HepG2 (cell line): ENCODE results near the gene P2RX5. TPM values are rescaled to one million over a fixed set of nuclear protein-coding genes. Genes with fewer than 3 reads are reported as not detected.

Experiments used
- ATAC-seq: fragments of 200-7000 bp; cut with Tn5 transposase; 3 replicates; pipeline ENCODE4 v1.9.1; 2020; ENCODE audit warnings: mild to moderate bottlenecking, moderate library complexity
- BruUV-seq: library from RNA; stranded (reverse); fragments of 400-500 nt; replicated peaks from 2 replicates; lab custom pipeline; 2021; lab: Mats Ljungman, UMichigan
- CTCF ChIA-PET: fragments of 300-600 bp; formaldehyde crosslinking; extraction: SDS; loops from one replicate; lab custom pipeline; 2021; ENCODE audit warnings: low total read pairs, inconsistent platforms, low intra/inter-chr PET ratio; lab: Yijun Ruan, JAX
- POLR2A ChIA-PET: fragments of 350-600 bp; sonication (Branson Sonifier 250); formaldehyde crosslinking; loops from one replicate; lab custom pipeline; 2020; ENCODE audit warnings: antibody characterized with exemption, inconsistent platforms; lab: Yijun Ruan, JAX
- DNase-seq: peaks from one replicate; pipeline ENCODE4 v3.0.0-alpha.2; 2015; ENCODE audit warnings: low spot score
- FAIRE-seq: peaks from 3 replicates; lab custom pipeline; 2011; peaks lifted over from hg19 to GRCh38; lab: Jason Lieb, UNC
- H2AFZ ChIP-seq: one replicate; pipeline ENCODE4 v1.6.1; 2011; ENCODE audit warnings: low read length, inconsistent platforms
- H3K27ac ChIP-seq: fragments of 300-600 bp; 3 replicates; pipeline ENCODE4 v1.8.0; 2011; ENCODE audit warnings: mixed run types, mild to moderate bottlenecking, mixed read lengths, low read length, inconsistent platforms; ENCODE audit not compliant: insufficient read depth; ENCODE audit errors: extremely low read length
- H3K27me3 ChIP-seq, 2 experiments: fragments of 200-600 bp in 1 of 2; 2 replicates in 1 of 2; 3 replicates in 1 of 2; pipeline versions ENCODE4 v1.6.0 to v1.8.0; 2011; ENCODE audit warnings: low read length in 2 of 2, mild to moderate bottlenecking in 2 of 2, moderate library complexity in 2 of 2, inconsistent platforms in 1 of 2; ENCODE audit not compliant: insufficient read depth in 2 of 2, control insufficient read depth in 1 of 2
- H3K36me3 ChIP-seq, 2 experiments: fragments of 200-600 bp in 1 of 2; replicated peaks in 1 of 2; 2 replicates in 1 of 2; 3 replicates in 1 of 2; pipeline versions ENCODE4 v1.5.1 to v1.8.0; 2011; ENCODE audit warnings: low read length in 2 of 2, inconsistent platforms in 1 of 2; ENCODE audit not compliant: insufficient read depth in 2 of 2, control insufficient read depth in 1 of 2
- H3K4me1 ChIP-seq: 2 replicates; pipeline ENCODE4 v1.5.1; 2012; ENCODE audit warnings: low read length, inconsistent platforms; ENCODE audit not compliant: insufficient read depth
- H3K4me2 ChIP-seq: 2 replicates; pipeline ENCODE4 v1.6.0; 2011; ENCODE audit warnings: low read depth, low read length, inconsistent platforms
- H3K4me3 ChIP-seq, 3 experiments: fragments of 200-600 bp in 1 of 3; sonication (generic), shearing (Covaris generic) in 1 of 3; replicated peaks in 1 of 3; 2 replicates each; pipeline ENCODE4 v1.5.1; 2011 to 2016; ENCODE audit warnings: low read length in 3 of 3, inconsistent platforms in 2 of 3, low read depth in 2 of 3, mild to moderate bottlenecking in 2 of 3, control low read depth in 1 of 3, mixed read lengths in 1 of 3; ENCODE audit not compliant: insufficient read depth in 1 of 3
- H3K79me2 ChIP-seq: one replicate; pipeline ENCODE4 v1.6.1; 2011; ENCODE audit warnings: low read length, inconsistent platforms; ENCODE audit not compliant: insufficient read depth
- H3K9ac ChIP-seq: 2 replicates; pipeline ENCODE4 v1.6.0; 2011; ENCODE audit warnings: mild to moderate bottlenecking, low read depth, low read length, inconsistent platforms; ENCODE audit not compliant: insufficient read depth
- H3K9me3 ChIP-seq: 2 replicates; pipeline ENCODE4 v1.5.1; 2012; ENCODE audit warnings: mild to moderate bottlenecking, low read length
- H4K20me1 ChIP-seq: 2 replicates; pipeline ENCODE4 v1.6.0; 2011; ENCODE audit warnings: inconsistent platforms, mild to moderate bottlenecking, low read length, moderate library complexity; ENCODE audit not compliant: insufficient read depth
- CTCF ChIP-seq: sonication (generic); formaldehyde crosslinking; IDR thresholded peaks from 2 replicates; pipeline ENCODE4 v1.5.0; 2020; ENCODE audit warnings: mild to moderate bottlenecking, missing genetic modification reagents, moderate library complexity
- GATA4 ChIP-seq: sonication (generic); IDR thresholded peaks from 2 replicates; pipeline ENCODE4 v1.6.1; 2016; ENCODE audit warnings: antibody characterized with exemption, low read depth, borderline replicate concordance
- KDM2A ChIP-seq: sonication (generic); formaldehyde crosslinking; IDR thresholded peaks from 2 replicates; pipeline ENCODE4 v1.4.0; 2020; ENCODE audit warnings: low read depth, missing genetic modification reagents, borderline replicate concordance
- SP4 ChIP-seq: sonication (generic); formaldehyde crosslinking; IDR thresholded peaks from 2 replicates; pipeline ENCODE4 v1.8.1; 2023; ENCODE audit warnings: mild to moderate bottlenecking, missing genetic modification reagents
- ZNF138 ChIP-seq: sonication (generic); formaldehyde crosslinking; IDR thresholded peaks from 2 replicates; pipeline ENCODE4 v1.5.0; 2020; ENCODE audit warnings: mild to moderate bottlenecking, low read depth, missing genetic modification reagents
- ZNF468 ChIP-seq: sonication (generic); formaldehyde crosslinking; IDR thresholded peaks from 2 replicates; pipeline ENCODE4 v1.8.0; 2022; ENCODE audit warnings: mild to moderate bottlenecking, moderate library complexity, missing genetic modification reagents
- ZNF512 ChIP-seq: sonication (generic); formaldehyde crosslinking; IDR thresholded peaks from 2 replicates; pipeline ENCODE4 v1.4.0; 2020; ENCODE audit warnings: mild to moderate bottlenecking, missing genetic modification reagents
- ZNF629 ChIP-seq: sonication (generic); formaldehyde crosslinking; conservative IDR thresholded peaks from 2 replicates; pipeline ENCODE4 v1.5.0; 2020; ENCODE audit warnings: missing genetic modification reagents
- ZNF660 ChIP-seq: sonication (generic); formaldehyde crosslinking; IDR thresholded peaks from 2 replicates; pipeline ENCODE4 v1.5.1; 2020; ENCODE audit warnings: mild to moderate bottlenecking, low read depth, missing genetic modification reagents, borderline replicate concordance
- ZNF792 ChIP-seq: IDR thresholded peaks from 2 replicates; pipeline ENCODE4 v1.6.1; 2016
- WGBS: methylation state at CpG from one replicate; pipeline ENCODE4 v1.1.6; 2017; ENCODE audit warnings: low lambda C conversion rate; 5-methylcytosine and 5-hydroxymethylcytosine counted together
- in situ Hi-C: cut with HindIII; loops from 2 replicates; pipeline ENCODE4 v1.10.0; 2017; ENCODE audit warnings: low pct_unique_long_range_greater_than_20kb; ENCODE audit not compliant: extremely low pct_ligation_motif_present
- intact Hi-C: fragments of 100-400 bp; cut with micrococcal nuclease; formaldehyde crosslinking; loops from one replicate; pipeline ENCODE4 v1.10.0; 2022; ENCODE audit not compliant: unreplicated experiment
- polyA plus RNA-seq, 8 experiments: library from polyadenylated mRNA; depleted of rRNA in 3 of 8; stranded (reverse) in 7 of 8; unstranded in 1 of 8; fragments of >200 nt; fragmentation: Illumina TruSeq in 4 of 8; extraction: Trizol in 4 of 8; gene quantifications; 2 replicates each; pipeline versions ENCODE4 v1.2.1 to v1.2.3, GENCODE V29; 2011 to 2016; ENCODE audit warnings: low read depth in 4 of 8, missing spikeins in 1 of 8, mixed read lengths in 1 of 8; ENCODE audit not compliant: insufficient read depth in 1 of 8
- total RNA-seq, 5 experiments: library from RNA; depleted of rRNA; stranded (reverse); fragments of >200 nt; fragmentation: Illumina TruSeq; extraction: Trizol; gene quantifications; 2 replicates each; pipeline ENCODE4 v1.2.3, GENCODE V29; 2016; ENCODE audit warnings: low read depth in 1 of 5
- TF ChIP-seq, protein P1 (sequence below): sonication (generic); formaldehyde crosslinking; IDR thresholded peaks from 2 replicates; pipeline ENCODE4 v1.4.0; 2020; ENCODE audit warnings: low read depth, mild to moderate bottlenecking, missing genetic modification reagents

Gene P2RX5
- total and polyA plus RNA-seq, 2 of the 13 experiments (the other 11 are each of a cell fraction or from before 2014, with no cell fraction given): 0.95 to 1.7 TPM

GRCh38 chr17:3683054-3683511, 12.9 kb downstream of the P2RX5 start (continued):
- TF ChIP-seq CTCF: peak; percentile 91
- TF ChIP-seq GATA4: no peak
- TF ChIP-seq KDM2A (CRISPR knock-in tag): peak; percentile 34; the same call in 1 of the 2 replicates
- 0 out of 2 replicates have a peak, but pooled peaks have one; percentile 31 for TF ChIP-seq SP4 (CRISPR knock-in tag)

- DNase-seq: no peak
- H3K36me3 ChIP-seq: no peaks in the 10 kb centered on the region
- BruUV-seq: no TSS peak
- no peak overlapping the region for H3K27ac ChIP-seq
- H3K4me1 ChIP-seq: peaks cover 14% of the 10 kb centered on the region
- no peak overlapping the region for H2AFZ ChIP-seq
- no peaks in the 10 kb centered on the region for H3K9me3 ChIP-seq
- POLR2A ChIA-PET: interaction anchor here (0.8 kb wide), 1 partner anchor 14 kb away, joined by 4 read pairs; the partner anchor contains the start of gene TAX1BP3
- no peak overlapping the region for H3K4me3 ChIP-seq
- H3K4me2 ChIP-seq: peak overlapping the region; percentile 29; the same call in 1 of the 2 replicates
- H3K79me2 ChIP-seq: no peaks in the 10 kb centered on the region
- no peak for ATAC-seq
- no peak overlapping the region for H3K9ac ChIP-seq
- H3K27me3 ChIP-seq: peaks cover 2 to 7% of the 10 kb centered on the region in 2 experiments; a peak in 4 of 5 replicates
- TF ChIP-seq ZNF512: no peak
- no peak for TF ChIP-seq ZNF792
- TF ChIP-seq ZNF468: no peak
- TF ChIP-seq, protein P1, sequence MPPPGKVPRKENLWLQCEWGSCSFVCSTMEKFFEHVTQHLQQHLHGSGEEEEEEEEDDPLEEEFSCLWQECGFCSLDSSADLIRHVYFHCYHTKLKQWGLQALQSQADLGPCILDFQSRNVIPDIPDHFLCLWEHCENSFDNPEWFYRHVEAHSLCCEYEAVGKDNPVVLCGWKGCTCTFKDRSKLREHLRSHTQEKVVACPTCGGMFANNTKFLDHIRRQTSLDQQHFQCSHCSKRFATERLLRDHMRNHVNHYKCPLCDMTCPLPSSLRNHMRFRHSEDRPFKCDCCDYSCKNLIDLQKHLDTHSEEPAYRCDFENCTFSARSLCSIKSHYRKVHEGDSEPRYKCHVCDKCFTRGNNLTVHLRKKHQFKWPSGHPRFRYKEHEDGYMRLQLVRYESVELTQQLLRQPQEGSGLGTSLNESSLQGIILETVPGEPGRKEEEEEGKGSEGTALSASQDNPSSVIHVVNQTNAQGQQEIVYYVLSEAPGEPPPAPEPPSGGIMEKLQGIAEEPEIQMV (CRISPR knock-in tag): no peak
- TF ChIP-seq ZNF660 (CRISPR knock-in tag): no peak
- TF ChIP-seq ZNF629 (CRISPR knock-in tag): peak; percentile 56
- no peak for TF ChIP-seq ZNF138 (CRISPR knock-in tag)
- WGBS: 82% methylated on average over 7 of the region's 12 CpGs
- FAIRE-seq: no peak
- in situ Hi-C loops: no loop called here
- intact Hi-C loops: loop anchor here (5.0 kb wide), 2 partner anchors 50 to 145 kb away; no protein-coding TSS in a partner anchor
- no peaks in the 10 kb centered on the region for H4K20me1 ChIP-seq
- CTCF ChIA-PET: interaction anchor here (1.5 to 1.9 kb wide), 2 partner anchors 50 to 145 kb away, joined by 7 read pairs; no protein-coding TSS in a partner anchor
Observed at GRCh38 chr17:3682033-3682432, 13.9 kb downstream of the P2RX5 start.
